DMS153 (cell line): ENCODE data around the gene MYLK3.
A peak's percentile ranks its signal among the peaks of the same experiment; 100 is the strongest.
"Not testable (repeated sequence)": the region's sequence is repeated elsewhere in the genome, so short reads cannot be mapped to it uniquely, and the experiment has no call there.

ENCODE experiments used
- DNase-seq: peaks from one replicate; lab custom pipeline; 2025; lab: John Stamatoyannopoulos, UW

MYLK3 gene

GRCh38 chr16:46689365-46690280 is 58.5 kb downstream of the MYLK3 start, which contains the start of gene ORC6:
Gene ORC6, plus strand, starts transcription at chr16:46689659. Its CDS starts 47 bp downstream, at chr16:46689706.
- DNase-seq = peak; percentile 70

GRCh38 chr16:46688654-46689364 is 59.3 kb downstream of the MYLK3 start, which contains the start of gene VPS35:
Gene VPS35, minus strand, starts transcription at chr16:46689178. Its CDS starts 45 bp downstream, at chr16:46689133.
- peak; percentile 87 for DNase-seq

- no peak for DNase-seq
These were observed 60.0 kb downstream of the MYLK3 start for GRCh38 chr16:46688101-46688653.

GRCh38 chr16:46687486-46687885 is 60.7 kb downstream of the MYLK3 start:
- no peak for DNase-seq

GRCh38 chr16:46686815-46687473 is 61.2 kb downstream of the MYLK3 start:
- no peak for DNase-seq

GRCh38 chr16:46681867-46682266 is 66.3 kb downstream of the MYLK3 start:
- DNase-seq = not testable (repeated sequence)

- DNase-seq = not testable (repeated sequence)
These were observed 70.2 kb downstream of the MYLK3 start for GRCh38 chr16:46677943-46678342.

GRCh38 chr16:46673320-46674013 is 74.7 kb downstream of the MYLK3 start:
- peak; percentile 17 for DNase-seq

- no peak for DNase-seq
These were observed 86.0 kb downstream of the MYLK3 start for GRCh38 chr16:46662123-46662522.

GRCh38 chr16:46658925-46659324 is 89.2 kb downstream of the MYLK3 start:
- no peak for DNase-seq
